Jurkat, Clone E6-1 (cell line): Measurements from ENCODE around the gene FBP1.
"Not testable (repeated sequence)": the region's sequence is repeated elsewhere in the genome, so short reads cannot be mapped to it uniquely, and the experiment has no call there.

Experiments used
- DNase-seq: peaks from one replicate; pipeline ENCODE4 v3.0.0-alpha.2; 2011; ENCODE audit warnings: low read depth, low spot score
- H3K4me3 ChIP-seq: 2 replicates; pipeline ENCODE4 v1.5.1; 2011; ENCODE audit warnings: mild to moderate bottlenecking, low read length, control low read depth, moderate library complexity

FBP1 gene

DNA sequence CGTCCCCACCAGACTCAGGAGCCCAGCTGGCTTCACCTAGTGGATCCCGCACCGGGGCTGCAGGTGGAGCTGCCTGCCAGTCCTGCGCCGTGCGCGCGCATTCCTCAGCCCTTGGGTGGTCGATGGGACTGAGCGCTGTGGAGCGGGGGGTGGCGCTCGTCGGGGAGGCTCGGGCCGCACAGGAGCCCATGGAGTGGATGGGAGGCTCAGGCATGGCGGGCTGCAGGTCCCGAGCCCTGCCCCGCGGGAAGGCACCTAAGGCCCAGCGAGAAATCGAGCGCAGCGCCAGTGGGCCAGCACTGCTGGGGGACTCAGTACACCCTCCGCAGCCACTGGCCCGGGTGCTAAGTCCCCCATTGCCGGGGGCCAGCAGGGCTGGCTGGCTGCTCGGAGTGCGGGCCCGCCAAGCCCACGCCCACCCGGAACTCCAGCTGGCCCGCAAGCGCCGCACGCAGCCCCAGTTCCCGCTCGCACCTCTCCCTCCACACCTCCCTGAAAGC, 48.2 kb downstream of the FBP1 start:
- DNase-seq, result not testable (repeated sequence)

DNA sequence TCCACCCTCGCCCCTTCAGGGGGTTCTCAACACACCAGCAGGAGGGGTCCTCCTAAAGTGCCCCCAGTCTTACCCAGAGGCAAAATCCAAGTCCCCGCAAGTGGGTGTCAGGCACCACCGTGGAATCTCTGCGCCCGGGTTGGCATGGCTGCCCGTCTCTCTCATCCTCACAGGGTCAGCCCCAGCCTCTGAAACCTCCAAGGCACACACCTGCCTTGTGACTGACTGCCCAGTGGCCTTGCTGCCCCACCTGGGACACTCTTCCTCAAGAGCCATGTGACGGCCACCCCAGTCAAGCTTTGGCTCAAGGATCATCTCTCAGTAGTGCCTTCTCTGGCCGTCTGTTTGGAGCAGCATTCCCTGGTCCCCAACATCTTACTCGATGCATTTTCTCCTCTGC, 50.6 kb downstream of the FBP1 start:
- DNase-seq, result no peak
- no peak overlapping the region for H3K4me3 ChIP-seq

More for the DNA sequence above, 48.2 kb downstream of the FBP1 start:
- H3K4me3 ChIP-seq, result not testable (repeated sequence)

- no peak for DNase-seq
- H3K4me3 ChIP-seq, result no peak overlapping the region
Measured at GRCh38 chr9:94586814-94587213, 52.5 kb downstream of the FBP1 start.

DNA sequence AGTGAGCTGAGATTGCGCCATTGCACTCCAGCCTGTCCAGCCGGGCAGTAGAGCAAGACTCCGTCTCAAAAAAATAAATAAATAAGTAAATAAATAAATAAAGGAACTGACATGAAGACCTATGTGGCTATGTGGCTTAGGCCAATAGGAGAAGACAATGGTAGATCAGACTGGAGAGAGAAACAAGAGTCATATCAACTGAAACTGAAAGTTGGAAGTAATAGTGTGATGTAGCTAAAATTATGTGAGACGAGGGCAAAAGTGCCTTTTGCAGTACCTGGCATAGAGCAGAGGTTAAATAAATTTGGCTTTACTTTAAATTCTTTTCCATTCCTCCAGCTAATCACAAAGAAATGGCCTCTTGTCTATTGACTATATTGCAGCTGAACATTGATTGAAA, 53.0 kb downstream of the FBP1 start:
- no peak for DNase-seq
- H3K4me3 ChIP-seq, result no peak overlapping the region

- DNase-seq, result peak; percentile 63
- no peak overlapping the region for H3K4me3 ChIP-seq
Measured at GRCh38 chr9:94584555-94584954, 54.8 kb downstream of the FBP1 start.

DNA sequence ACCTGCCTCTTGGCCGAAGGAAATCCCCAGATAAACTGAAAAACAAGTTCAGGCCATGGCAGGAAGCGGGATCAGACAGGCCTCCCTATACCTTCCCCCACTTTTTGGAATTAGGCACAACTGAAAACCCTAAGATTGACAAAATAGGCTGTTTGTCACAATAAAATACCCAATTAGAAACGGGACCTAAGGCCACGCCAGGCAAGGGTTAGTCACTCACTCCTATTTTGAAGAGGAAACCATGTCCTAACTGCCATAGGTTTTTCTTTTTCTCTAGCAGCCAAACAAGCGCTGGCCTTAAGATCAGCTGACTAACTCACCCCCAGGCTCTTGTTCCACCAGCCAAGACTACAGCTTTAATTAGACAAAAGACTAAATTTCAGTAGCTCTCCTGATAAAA, 57.6 kb downstream of the FBP1 start:
- no peak overlapping the region for H3K4me3 ChIP-seq
- no peak for DNase-seq

DNA sequence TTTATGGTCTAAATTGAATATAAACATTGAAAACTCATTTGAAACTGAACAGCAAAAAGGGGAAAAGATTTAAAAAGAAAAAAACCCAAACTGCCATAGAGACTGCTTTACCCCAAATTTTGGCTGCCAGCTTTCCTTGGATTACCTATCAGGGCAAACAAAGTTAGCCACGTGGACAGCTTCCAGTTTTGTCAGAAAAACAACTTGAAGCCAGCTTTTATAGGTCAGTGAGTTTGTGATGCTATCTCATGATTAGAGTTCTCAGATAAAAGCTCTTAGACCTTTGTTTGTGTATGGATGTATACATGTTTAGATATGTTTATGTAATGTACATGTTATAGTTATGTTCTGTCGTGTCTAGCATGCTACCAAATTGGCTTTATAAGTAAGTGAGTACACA, 61.7 kb downstream of the FBP1 start:
- no peak for DNase-seq
- H3K4me3 ChIP-seq, result no peak overlapping the region

- no peak overlapping the region for H3K4me3 ChIP-seq
- no peak for DNase-seq
Measured at GRCh38 chr9:94577036-94577435, 62.3 kb downstream of the FBP1 start.

DNA sequence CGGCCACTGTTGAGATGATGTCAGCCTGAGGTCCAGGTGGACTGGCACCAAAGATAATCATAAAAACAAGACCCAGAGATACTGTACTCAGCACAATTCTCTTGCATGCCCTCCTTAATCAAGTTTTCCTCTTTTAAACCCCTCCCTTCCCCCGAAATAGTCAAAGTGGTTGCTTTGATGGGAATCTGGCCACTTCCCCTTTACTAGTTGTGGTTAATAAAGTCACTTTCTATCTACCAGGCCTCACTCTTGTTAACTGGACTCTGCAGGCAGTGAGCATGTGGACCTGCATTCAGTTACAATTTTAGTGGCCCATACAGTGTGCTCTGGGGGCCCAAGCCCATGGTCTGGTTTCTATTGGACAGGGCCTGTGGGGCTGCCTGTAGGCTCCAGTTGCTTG, 63.2 kb downstream of the FBP1 start:
- no peak for DNase-seq
- no peak overlapping the region for H3K4me3 ChIP-seq

- no peak for DNase-seq
- no peak overlapping the region for H3K4me3 ChIP-seq
Measured at GRCh38 chr9:94568972-94569712, 70.2 kb downstream of the FBP1 start.

GRCh38 chr9:94568250-94568889, 70.9 kb downstream of the FBP1 start:
- H3K4me3 ChIP-seq, result no peak overlapping the region
- no peak for DNase-seq

DNA sequence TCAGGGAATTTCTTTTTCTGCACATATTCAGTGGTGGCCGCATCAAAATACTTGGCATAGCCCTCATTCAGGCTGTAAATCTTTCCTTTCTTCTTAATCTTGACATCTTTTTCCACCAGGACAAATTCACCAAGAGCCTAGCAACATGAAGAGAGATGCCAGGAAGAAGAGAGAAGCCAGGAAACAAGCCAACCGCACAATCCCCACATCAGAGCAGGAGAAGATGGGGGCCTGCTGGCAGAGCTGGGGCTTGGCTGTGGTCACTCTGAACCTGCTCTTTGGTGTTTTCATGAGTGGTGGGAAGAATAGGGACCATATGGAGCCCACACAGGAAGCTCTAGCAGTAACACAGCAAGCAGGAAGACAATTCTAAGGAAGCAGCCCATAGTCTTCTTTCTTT, 72.0 kb downstream of the FBP1 start:
- no peak for DNase-seq

GRCh38 chr9:94566550-94566949, 72.8 kb downstream of the FBP1 start:
- H3K4me3 ChIP-seq, result no peak overlapping the region
- no peak for DNase-seq

More for the DNA sequence above, 72.0 kb downstream of the FBP1 start:
- H3K4me3 ChIP-seq, result no peak overlapping the region

- not testable (repeated sequence) for H3K4me3 ChIP-seq, DNase-seq
Measured at GRCh38 chr9:94564279-94564678, 75.0 kb downstream of the FBP1 start.

DNA sequence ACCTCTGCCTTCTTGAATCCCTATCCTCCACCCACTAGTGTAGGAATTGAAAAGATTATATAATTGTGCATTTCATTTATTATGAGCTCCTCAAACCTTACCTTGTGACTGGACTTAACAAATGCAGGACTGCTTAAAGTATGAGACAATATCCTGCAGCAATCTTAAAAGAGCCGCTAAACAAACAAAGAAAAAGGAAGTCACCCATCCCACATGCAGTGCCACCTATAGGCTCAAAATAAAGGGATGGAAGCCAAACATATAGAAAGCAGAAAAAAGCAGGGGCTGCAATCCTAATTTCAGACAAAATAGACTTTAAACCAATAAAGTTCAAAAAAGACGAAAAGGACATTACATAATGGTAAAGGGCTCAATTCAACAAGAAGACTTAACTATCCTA, 75.8 kb downstream of the FBP1 start:
- no peak for DNase-seq
- H3K4me3 ChIP-seq, result no peak overlapping the region

- no peak for DNase-seq
- no peak overlapping the region for H3K4me3 ChIP-seq
Measured at GRCh38 chr9:94560237-94560636, 79.1 kb downstream of the FBP1 start.

GRCh38 chr9:94557376-94557775, 81.9 kb downstream of the FBP1 start:
- no peak overlapping the region for H3K4me3 ChIP-seq

DNA sequence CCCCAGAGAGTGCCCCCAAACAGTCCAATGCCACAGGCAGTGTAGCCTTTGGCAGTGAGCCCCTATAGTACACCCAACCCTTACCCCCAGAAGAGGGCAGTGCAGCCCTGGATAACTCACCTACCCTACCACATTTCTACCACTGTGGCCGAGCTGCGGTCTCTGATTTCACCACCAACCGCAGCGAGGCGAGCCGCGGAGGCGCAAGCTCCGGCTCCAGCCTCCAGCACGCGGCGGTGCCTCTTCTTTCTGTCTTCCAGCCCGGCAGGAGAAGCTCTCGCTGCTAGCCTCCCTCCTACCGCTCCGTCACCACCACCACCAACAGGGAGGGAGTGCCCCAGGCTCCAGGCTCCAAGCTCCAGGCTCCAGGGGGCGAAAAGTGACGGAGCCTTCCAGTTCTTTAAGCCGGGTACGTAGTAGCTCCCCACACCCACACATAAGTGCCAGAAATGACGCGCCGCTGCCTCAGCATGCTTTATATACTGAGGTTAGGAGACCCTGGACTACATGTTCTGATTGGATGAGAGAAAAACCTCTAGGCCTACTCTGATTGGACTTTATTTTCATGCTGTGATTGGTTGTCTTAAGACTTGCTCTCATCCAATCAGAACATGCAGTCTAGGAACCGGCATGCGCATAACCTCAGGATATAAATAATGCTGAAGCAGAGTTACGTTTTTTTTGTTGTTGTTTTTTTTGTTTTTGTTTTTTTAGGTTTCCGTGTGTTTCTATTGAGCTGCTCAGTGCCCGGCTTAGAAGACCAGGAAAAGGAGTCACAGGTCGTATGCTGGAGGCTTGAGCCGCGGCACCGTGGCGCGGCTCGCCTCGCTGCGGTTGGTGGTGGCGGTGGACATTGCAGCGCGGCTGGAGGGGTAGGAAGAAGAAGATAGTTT, 84.6 kb downstream of the FBP1 start, which contains the start of gene PCAT7:
Gene PCAT7, plus strand, starts transcription at position 645 of the 893 bp plus-strand sequence.
- peak within 1 kb of the TSS; percentile 23 for H3K4me3 ChIP-seq
- DNase-seq, result peak; percentile 72

More at GRCh38 chr9:94557376-94557775, 81.9 kb downstream of the FBP1 start:
- no peak for DNase-seq

DNA sequence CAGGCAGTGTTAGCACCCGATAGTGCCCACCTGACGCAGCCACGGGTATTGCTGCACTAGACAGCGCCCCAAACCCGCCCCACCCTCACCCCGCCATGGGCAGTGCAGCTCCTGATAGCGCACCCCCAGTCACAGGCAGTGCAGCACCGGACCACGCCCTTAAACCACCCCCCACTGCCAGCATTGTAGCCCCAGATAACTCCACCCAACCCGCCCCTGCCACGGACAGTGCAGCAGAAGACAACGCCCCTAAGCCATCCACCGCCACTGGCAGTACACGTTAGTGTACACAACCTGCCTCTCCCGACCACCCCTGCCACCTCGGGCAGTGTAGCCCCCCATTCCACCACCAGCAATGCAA, 85.3 kb downstream of the FBP1 start:
- H3K4me3 ChIP-seq, result no peak overlapping the region; the same call in 1 of the 2 replicates
- DNase-seq, result no peak
